ENCODE data around the gene AGFG1. TPM values are rescaled to one million over a fixed set of nuclear protein-coding genes. Genes with fewer than 3 reads are reported as not detected.

Gene AGFG1
- total RNA-seq, 4 donors from 2014 or later, result 42.1 to 83.1 (median 53.5) TPM

DNA sequence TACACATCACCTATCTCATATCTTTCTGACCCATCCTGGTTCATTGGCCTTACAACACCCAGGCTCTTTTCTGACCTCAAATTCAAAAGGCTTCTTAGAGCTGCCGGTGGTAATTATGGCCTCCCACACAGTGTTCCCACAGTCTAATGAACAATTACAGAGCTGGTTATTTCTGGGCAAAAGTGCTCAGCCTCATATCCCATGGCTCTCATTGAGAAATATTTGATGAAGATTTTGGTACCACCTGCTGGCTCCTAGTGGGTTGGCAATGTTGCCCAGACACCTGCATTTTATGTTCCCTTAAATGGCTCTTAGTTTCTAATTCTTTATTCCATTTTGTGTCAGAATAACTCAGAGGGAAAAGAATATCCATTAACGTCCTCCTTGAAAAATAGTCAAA is 106.7 kb downstream of the AGFG1 start:
- Histone ChIP-seq H3K9me3 (peaks cover 0 to 16% (median 0%) of the 10 kb centered on the region in 4 donors), H3K27ac (no peak overlapping the region), H3K27me3 (no peaks in the 10 kb centered on the region), H3K4me1 (no peaks in the 10 kb centered on the region), H3K36me3 (no peaks in the 10 kb centered on the region), H3K4me3 (no peak overlapping the region)
- TF ChIP-seq, protein P1, sequence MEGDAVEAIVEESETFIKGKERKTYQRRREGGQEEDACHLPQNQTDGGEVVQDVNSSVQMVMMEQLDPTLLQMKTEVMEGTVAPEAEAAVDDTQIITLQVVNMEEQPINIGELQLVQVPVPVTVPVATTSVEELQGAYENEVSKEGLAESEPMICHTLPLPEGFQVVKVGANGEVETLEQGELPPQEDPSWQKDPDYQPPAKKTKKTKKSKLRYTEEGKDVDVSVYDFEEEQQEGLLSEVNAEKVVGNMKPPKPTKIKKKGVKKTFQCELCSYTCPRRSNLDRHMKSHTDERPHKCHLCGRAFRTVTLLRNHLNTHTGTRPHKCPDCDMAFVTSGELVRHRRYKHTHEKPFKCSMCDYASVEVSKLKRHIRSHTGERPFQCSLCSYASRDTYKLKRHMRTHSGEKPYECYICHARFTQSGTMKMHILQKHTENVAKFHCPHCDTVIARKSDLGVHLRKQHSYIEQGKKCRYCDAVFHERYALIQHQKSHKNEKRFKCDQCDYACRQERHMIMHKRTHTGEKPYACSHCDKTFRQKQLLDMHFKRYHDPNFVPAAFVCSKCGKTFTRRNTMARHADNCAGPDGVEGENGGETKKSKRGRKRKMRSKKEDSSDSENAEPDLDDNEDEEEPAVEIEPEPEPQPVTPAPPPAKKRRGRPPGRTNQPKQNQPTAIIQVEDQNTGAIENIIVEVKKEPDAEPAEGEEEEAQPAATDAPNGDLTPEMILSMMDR (IDR thresholded peaks at IDR 0.05), result no peak
- TF ChIP-seq EP300 (IDR thresholded peaks at IDR 0.05), result no peak
- no peak for TF ChIP-seq POLR2A (IDR thresholded peaks at IDR 0.05)
- 42 to 45% methylated on average over 2 of the region's 2 CpGs for WGBS, 2 donors
- DNase-seq (ENCODE audit: low spot score in 2 of 2), result no peak

DNA sequence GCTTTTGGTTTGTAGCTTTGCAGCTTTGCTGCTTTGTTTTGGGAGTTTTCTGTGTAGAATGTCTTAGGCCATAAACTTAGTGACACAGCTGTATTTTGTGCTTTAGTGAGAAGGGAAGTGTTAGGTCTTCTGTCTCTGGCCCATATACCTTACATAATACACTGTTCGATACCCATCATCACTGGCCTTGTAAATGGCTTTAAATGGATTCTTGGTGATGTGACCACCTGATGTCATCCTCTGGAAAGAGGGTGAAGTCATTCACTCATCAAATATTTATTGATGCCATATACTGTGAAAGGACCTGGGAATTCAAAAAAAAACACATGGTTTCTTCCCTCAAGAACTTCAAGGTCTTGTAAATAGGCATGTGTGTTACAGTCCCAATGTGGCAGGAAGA is 107.8 kb downstream of the AGFG1 start:
- Histone ChIP-seq H3K27ac (no peak overlapping the region), H3K9me3 (peaks cover 0 to 16% (median 0%) of the 10 kb centered on the region in 4 donors), H3K4me3 (no peak overlapping the region), H3K27me3 (no peaks in the 10 kb centered on the region), H3K36me3 (no peaks in the 10 kb centered on the region), H3K4me1 (no peaks in the 10 kb centered on the region)
- 91 to 94% methylated on average over 1 of the region's 1 CpG for WGBS, 2 donors
- TF ChIP-seq POLR2A (IDR thresholded peaks at IDR 0.05) (no peak), EP300 (IDR thresholded peaks at IDR 0.05) (no peak)
- TF ChIP-seq, protein P1 (IDR thresholded peaks at IDR 0.05), result no peak
- DNase-seq (ENCODE audit: low spot score in 2 of 2), result no peak

DNA sequence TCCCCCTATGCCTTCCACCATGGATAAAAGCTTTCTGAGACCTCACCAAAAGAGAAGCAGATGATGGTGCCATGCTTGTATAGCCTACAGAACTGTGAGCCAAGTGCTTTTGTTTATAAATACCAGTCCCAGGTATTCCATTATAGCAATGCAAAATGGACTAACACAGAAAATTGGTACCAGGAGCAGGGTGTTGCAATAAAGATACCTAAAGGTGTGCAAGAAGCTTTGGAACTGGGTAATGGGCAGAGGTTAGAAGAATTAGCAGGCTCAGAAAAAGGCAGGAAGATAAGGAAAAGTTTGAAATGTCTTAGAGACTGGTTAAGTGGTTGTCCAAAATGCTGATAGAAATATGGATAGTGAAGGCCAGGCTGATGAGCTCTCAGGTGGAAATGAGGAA is 110.4 kb downstream of the AGFG1 start:
- H3K9me3 ChIP-seq, result peaks cover 0 to 16% (median 0%) of the 10 kb centered on the region in 4 donors
- no peaks in the 10 kb centered on the region for H3K4me1 ChIP-seq
- H3K4me3 ChIP-seq, result no peak overlapping the region
- H3K36me3 ChIP-seq, result no peaks in the 10 kb centered on the region
- TF ChIP-seq POLR2A (IDR thresholded peaks at IDR 0.05), result no peak
- no peak for TF ChIP-seq EP300 (IDR thresholded peaks at IDR 0.05)
- TF ChIP-seq, protein P1 (IDR thresholded peaks at IDR 0.05), result no peak
- DNase-seq (ENCODE audit: low spot score in 2 of 2), result no peak
- no peak overlapping the region for H3K27ac ChIP-seq
- H3K27me3 ChIP-seq, result no peaks in the 10 kb centered on the region

DNA sequence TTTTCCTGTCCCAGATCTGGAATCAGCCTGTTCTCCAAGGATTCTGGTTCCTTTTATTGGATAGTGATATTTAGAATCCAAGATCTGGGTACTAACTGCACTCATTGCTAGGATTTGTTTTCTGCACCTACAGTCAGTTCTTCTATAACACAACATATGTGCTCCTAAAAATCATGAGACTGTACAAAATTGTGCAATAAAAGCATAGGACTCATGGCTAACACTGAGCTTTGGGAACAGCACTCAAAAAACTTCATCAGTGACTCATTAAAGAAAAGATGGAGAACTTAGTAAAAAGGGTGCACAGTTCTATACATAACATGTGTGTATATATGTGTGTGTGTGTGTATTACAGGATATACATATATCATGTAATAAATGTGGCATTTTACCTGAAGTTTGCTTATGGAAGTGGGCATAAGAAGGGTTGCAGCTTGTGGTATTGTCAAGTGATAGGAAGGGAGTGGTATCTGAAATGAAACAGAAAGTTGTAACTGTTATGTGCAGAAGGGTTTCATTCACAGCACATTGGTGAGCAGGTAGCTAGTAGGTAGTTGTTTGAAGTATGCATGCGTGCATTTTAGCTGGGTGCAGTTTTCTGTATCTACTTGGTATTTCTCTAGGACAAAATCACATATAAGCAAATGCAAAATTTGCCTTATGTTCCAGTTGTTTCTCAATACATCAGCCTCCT is 120.9 kb downstream of the AGFG1 start:
- no peak for DNase-seq (ENCODE audit: low spot score in 2 of 2)

DNA sequence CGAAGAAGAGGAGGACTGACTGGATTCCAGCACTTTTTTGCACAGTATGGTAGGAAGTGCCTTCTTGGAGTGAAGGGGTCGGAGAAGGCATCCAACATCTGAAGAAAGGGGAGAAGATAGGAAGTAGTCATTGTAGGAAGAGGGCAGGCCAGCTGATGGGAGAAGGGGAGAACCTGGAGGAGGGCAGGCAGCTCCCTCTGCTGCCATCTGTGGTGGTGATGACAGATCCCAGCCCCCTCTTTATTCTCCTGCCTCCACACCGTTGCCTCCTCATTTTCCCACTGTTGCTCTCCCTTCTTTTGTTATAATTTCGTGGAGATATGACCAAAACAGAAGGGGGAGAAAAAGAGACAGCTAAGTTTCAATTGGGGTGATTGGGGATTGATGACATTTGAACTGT is 123.8 kb downstream of the AGFG1 start:
- Histone ChIP-seq H3K27ac (no peak overlapping the region), H3K27me3 (no peaks in the 10 kb centered on the region), H3K9me3 (no peaks in the 10 kb centered on the region), H3K36me3 (no peaks in the 10 kb centered on the region), H3K4me1 (no peaks in the 10 kb centered on the region), H3K4me3 (no peak overlapping the region)
- 50 to 78% methylated on average over 4 of the region's 4 CpGs for WGBS, 2 donors
- no peak for DNase-seq (ENCODE audit: low spot score in 2 of 2)
- no peak for TF ChIP-seq EP300 (IDR thresholded peaks at IDR 0.05)
- no peak for TF ChIP-seq POLR2A (IDR thresholded peaks at IDR 0.05)
- TF ChIP-seq, protein P1 (IDR thresholded peaks at IDR 0.05), result no peak

More for the DNA sequence above, 120.9 kb downstream of the AGFG1 start:
- H3K27ac ChIP-seq, result no peak overlapping the region
- WGBS, 2 donors, result 85 to 97% methylated on average over 1 of the region's 1 CpG
- TF ChIP-seq, protein P1 (IDR thresholded peaks at IDR 0.05), result no peak
- TF ChIP-seq EP300 (IDR thresholded peaks at IDR 0.05), result no peak
- TF ChIP-seq POLR2A (IDR thresholded peaks at IDR 0.05), result no peak
- H3K9me3 ChIP-seq, result peaks cover 0 to 7% (median 0%) of the 10 kb centered on the region in 4 donors
- H3K27me3 ChIP-seq, result no peaks in the 10 kb centered on the region
- no peaks in the 10 kb centered on the region for H3K36me3 ChIP-seq
- H3K4me1 ChIP-seq, result no peaks in the 10 kb centered on the region
- no peak overlapping the region for H3K4me3 ChIP-seq
